Endothelial cell of umbilical vein (primary cell): Measurements from ENCODE around the gene OMA1. TPM values are rescaled to one million over a fixed set of nuclear protein-coding genes. Genes with fewer than 3 reads are reported as not detected.

Experiments
- BruUV-seq: library from RNA; stranded (reverse); fragments of 400-500 nt; replicated peaks from 2 replicates; lab custom pipeline; 2021; lab: Mats Ljungman, UMichigan
- CTCF ChIA-PET: fragments of 300-600, 350-600 bp; sonication (Branson Sonifier 250); formaldehyde crosslinking; loops from one replicate; lab custom pipeline; 2021; ENCODE audit warnings: antibody characterized with exemption, inconsistent platforms; lab: Charles Lee
- POLR2A ChIA-PET: fragments of 300-600, 350-600 bp; sonication (Branson Sonifier 250); formaldehyde crosslinking; loops from one replicate; lab custom pipeline; 2021; ENCODE audit warnings: antibody characterized with exemption, inconsistent platforms; lab: Charles Lee
- DNase-seq: peaks from one replicate; pipeline ENCODE4 v3.0.0-alpha.2; 2011; ENCODE audit warnings: low read depth, low spot score
- FAIRE-seq: peaks from 2 replicates; lab custom pipeline; 2011; peaks lifted over from hg19 to GRCh38; lab: Jason Lieb, UNC
- H2AFZ ChIP-seq: 2 replicates; pipeline ENCODE4 v1.6.0; 2012; ENCODE audit warnings: low read depth, low read length, control low read depth, inconsistent platforms
- H3K27ac ChIP-seq: 2 replicates; pipeline ENCODE4 v1.5.1; 2011; ENCODE audit warnings: low read depth, mild to moderate bottlenecking, control low read depth, low read length, moderate library complexity; ENCODE audit not compliant: insufficient read depth
- H3K27me3 ChIP-seq, 2 experiments: 2 replicates each; pipeline versions ENCODE4 v1.6.0 to v1.6.1; 2011; ENCODE audit warnings: low read length in 2 of 2, mixed read lengths in 1 of 2; ENCODE audit not compliant: control insufficient read depth in 2 of 2, insufficient read depth in 2 of 2
- H3K36me3 ChIP-seq, 2 experiments: 2 replicates in 1 of 2; 3 replicates in 1 of 2; pipeline ENCODE4 v1.5.1; 2011; ENCODE audit warnings: low read length in 2 of 2, mild to moderate bottlenecking in 1 of 2, moderate library complexity in 1 of 2; ENCODE audit not compliant: control insufficient read depth in 2 of 2, insufficient read depth in 2 of 2; ENCODE audit errors: extremely low read depth in 1 of 2
- H3K4me1 ChIP-seq: 3 replicates; pipeline ENCODE4 v1.5.1; 2011; ENCODE audit warnings: mild to moderate bottlenecking, low read length; ENCODE audit not compliant: control insufficient read depth, insufficient read depth; ENCODE audit errors: extremely low read depth
- H3K4me2 ChIP-seq: 2 replicates; pipeline ENCODE4 v1.6.1; 2011; ENCODE audit warnings: low read length, control low read depth, mixed read lengths; ENCODE audit not compliant: insufficient read depth
- H3K4me3 ChIP-seq, 3 experiments: fragments of 200-600 bp in 1 of 3; sonication (generic), shearing (Covaris generic) in 1 of 3; replicated peaks in 1 of 3; 2 replicates each; pipeline ENCODE4 v1.5.1; 2011 to 2016; ENCODE audit warnings: control low read depth in 3 of 3, low read length in 3 of 3, mild to moderate bottlenecking in 2 of 3, inconsistent platforms in 1 of 3, low read depth in 1 of 3, moderate library complexity in 1 of 3; ENCODE audit not compliant: insufficient read depth in 1 of 3
- H3K79me2 ChIP-seq: 2 replicates; pipeline ENCODE4 v1.6.0; 2012; ENCODE audit warnings: low read length, inconsistent platforms; ENCODE audit not compliant: control insufficient read depth, insufficient read depth
- H3K9ac ChIP-seq: replicated peaks from 2 replicates; pipeline ENCODE3; 2011; ENCODE audit warnings: low read length, control low read depth; ENCODE audit not compliant: insufficient read depth; ENCODE audit errors: extremely low read depth
- H3K9me1 ChIP-seq: replicated peaks from 3 replicates; pipeline ENCODE4 v1.6.0; 2011; ENCODE audit warnings: mild to moderate bottlenecking, low read length; ENCODE audit not compliant: control insufficient read depth, insufficient read depth; ENCODE audit errors: extremely low read depth
- H3K9me3 ChIP-seq: replicated peaks from 2 replicates; pipeline ENCODE4 v1.5.1; 2012; ENCODE audit warnings: low read length, inconsistent platforms; ENCODE audit not compliant: control insufficient read depth, insufficient read depth
- H4K20me1 ChIP-seq: replicated peaks from 2 replicates; pipeline ENCODE3; 2011; ENCODE audit warnings: mild to moderate bottlenecking, low read length; ENCODE audit not compliant: control insufficient read depth, insufficient read depth; ENCODE audit errors: extremely low read depth
- CTCF ChIP-seq, 2 donors: IDR thresholded peaks; 1 replicate in 1 of 2; 2 replicates in 1 of 2; pipeline ENCODE4 v1.5.1; 2011; ENCODE audit warnings: low read length in 2 of 2, mild to moderate bottlenecking in 2 of 2, moderate library complexity in 2 of 2, control low read depth in 1 of 2, inconsistent platforms in 1 of 2, low read depth in 1 of 2; ENCODE audit not compliant: insufficient read depth in 1 of 2; ENCODE audit errors: extremely low read depth in 1 of 2
- EZH2 ChIP-seq: IDR thresholded peaks from 2 replicates; pipeline ENCODE4 v1.6.1; 2012; ENCODE audit warnings: borderline replicate concordance, low read depth, mild to moderate bottlenecking, moderate library complexity, low read length, inconsistent platforms; ENCODE audit not compliant: severe bottlenecking
- FOS ChIP-seq: IDR thresholded peaks from 2 replicates; pipeline ENCODE4 v1.6.1; 2011; ENCODE audit warnings: mild to moderate bottlenecking, low read length, moderate library complexity, borderline replicate concordance; ENCODE audit not compliant: insufficient read depth
- GATA2 ChIP-seq: IDR thresholded peaks from 2 replicates; pipeline ENCODE4 v1.7.0; 2011; ENCODE audit warnings: low read depth, mild to moderate bottlenecking, moderate library complexity, mixed read lengths, low read length; ENCODE audit not compliant: insufficient read length, insufficient read depth
- JUN ChIP-seq: IDR thresholded peaks from 2 replicates; pipeline ENCODE4 v1.6.1; 2011; ENCODE audit warnings: borderline replicate concordance, low read depth; ENCODE audit not compliant: insufficient read length, insufficient read depth
- MAX ChIP-seq: IDR thresholded peaks from 2 replicates; pipeline ENCODE4 v1.6.1; 2011; ENCODE audit not compliant: insufficient read depth, insufficient read length
- MYC ChIP-seq: IDR thresholded peaks from one replicate; pipeline ENCODE4 v1.6.1; 2011; ENCODE audit warnings: mild to moderate bottlenecking, low read depth, low read length
- POLR2A ChIP-seq: IDR thresholded peaks from 2 replicates; pipeline ENCODE4 v1.6.1; 2012; ENCODE audit warnings: low read depth, mild to moderate bottlenecking, control low read depth, low read length
- POLR2AphosphoS5 ChIP-seq: IDR thresholded peaks from 2 replicates; pipeline ENCODE4 v1.6.1; 2012; ENCODE audit warnings: low read depth, mild to moderate bottlenecking, control low read depth, low read length, moderate library complexity; ENCODE audit not compliant: insufficient read depth
- dilution Hi-C: fragments of 300-500 bp; cut with MboI; formaldehyde crosslinking; loops from one replicate; pipeline ENCODE4 v1.15.0; 2019; ENCODE audit warnings: low sequenced_read_pairs; ENCODE audit not compliant: extremely low pct_ligation_motif_present
- intact Hi-C: fragments of 100-400 bp; cut with micrococcal nuclease; formaldehyde crosslinking; loops from one replicate; pipeline ENCODE4 v1.10.0; 2022
- polyA plus RNA-seq, 4 experiments: library from polyadenylated mRNA; depleted of rRNA in 3 of 4; stranded (reverse) in 3 of 4; unstranded in 1 of 4; fragments of >200 nt; gene quantifications; 2 replicates each; pipeline versions ENCODE4 v1.2.1 to v1.2.3, GENCODE V29; 2011 to 2012; ENCODE audit warnings: missing spikeins in 1 of 4
- total RNA-seq: library from RNA; stranded (reverse); gene quantifications from 2 replicates; pipeline ENCODE4 v1.2.3, GENCODE V29; 2021

OMA1 gene
- total and polyA plus RNA-seq, 2 donors (not counting 3 experiments of a cell fraction or from before 2014, with no cell fraction given): 4.0 to 4.6 TPM

- dilution Hi-C loops (no loop called here), intact Hi-C loops (no loop called here)
- Histone ChIP-seq H3K9ac (no peak overlapping the region), H3K4me1 (no peaks in the 10 kb centered on the region), H3K4me2 (no peak overlapping the region), H3K9me1 (no peaks in the 10 kb centered on the region), H3K27ac (no peak overlapping the region), H3K4me3 (no peak overlapping the region), H3K27me3 (no peaks in the 10 kb centered on the region), H2AFZ (no peak overlapping the region), H3K79me2 (no peaks in the 10 kb centered on the region), H3K36me3 (no peaks in the 10 kb centered on the region), H4K20me1 (no peaks in the 10 kb centered on the region), H3K9me3 (no peaks in the 10 kb centered on the region)
- DNase-seq (no peak), FAIRE-seq (no peak)
- ChIA-PET POLR2A (no interaction called here), CTCF (interaction anchor here (1.1 to 5.0 kb wide), 5 partner anchors 9 to 128 kb away, joined by 3 to 27 read pairs (median 6); partner anchors contain the start of gene OMA1)
- TF ChIP-seq POLR2AphosphoS5 (no peak), EZH2 (no peak), CTCF (IDR thresholded peaks at IDR 0.05; ENCODE audit: extremely low read depth in 1 of 2, insufficient read depth in 1 of 2, low read depth in 1 of 2, low read length in 2 of 2) (no peak), POLR2A (no peak), JUN (no peak), FOS (no peak), GATA2 (no peak), MYC (no peak), MAX (no peak)
- no TSS peak for BruUV-seq
These were observed 22.1 kb downstream of the OMA1 start for GRCh38 chr1:58524353-58524945.
